Neural progenitor cell (in vitro differentiated cells): Measurements from ENCODE around the gene MMS22L.

Experiments used
- EZH2 ChIP-seq: fragments of 200-600 bp; sonication (generic); IDR thresholded peaks from 2 replicates; pipeline ENCODE4 v1.6.1; 2017; ENCODE audit warnings: antibody characterized with exemption, mild to moderate bottlenecking, moderate library complexity
- TF ChIP-seq, protein P1 (sequence below): fragments of 200-600 bp; sonication (generic); IDR thresholded peaks from 2 replicates; pipeline ENCODE4 v1.5.1; 2017; ENCODE audit warnings: antibody characterized with exemption, mild to moderate bottlenecking

DNA sequence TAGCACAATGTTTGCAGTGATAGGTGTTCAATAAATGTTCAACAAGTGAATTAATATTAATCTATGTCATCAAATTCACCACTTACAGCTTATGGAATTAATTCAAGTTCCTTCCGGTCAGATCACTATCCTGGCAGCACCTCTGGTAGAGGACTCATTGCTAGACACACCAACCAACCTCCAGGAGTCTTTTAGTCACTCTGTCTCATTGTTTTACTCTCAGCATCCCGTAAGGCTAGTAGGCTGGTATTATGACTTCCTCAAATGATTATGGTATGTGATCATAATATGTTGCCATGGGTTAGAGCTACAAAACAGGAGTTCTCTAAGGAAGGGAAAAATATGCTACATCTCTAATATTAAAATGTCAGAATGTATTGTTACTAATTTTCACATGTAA, 21.7 kb upstream of the MMS22L start:
- TF ChIP-seq, protein P1, sequence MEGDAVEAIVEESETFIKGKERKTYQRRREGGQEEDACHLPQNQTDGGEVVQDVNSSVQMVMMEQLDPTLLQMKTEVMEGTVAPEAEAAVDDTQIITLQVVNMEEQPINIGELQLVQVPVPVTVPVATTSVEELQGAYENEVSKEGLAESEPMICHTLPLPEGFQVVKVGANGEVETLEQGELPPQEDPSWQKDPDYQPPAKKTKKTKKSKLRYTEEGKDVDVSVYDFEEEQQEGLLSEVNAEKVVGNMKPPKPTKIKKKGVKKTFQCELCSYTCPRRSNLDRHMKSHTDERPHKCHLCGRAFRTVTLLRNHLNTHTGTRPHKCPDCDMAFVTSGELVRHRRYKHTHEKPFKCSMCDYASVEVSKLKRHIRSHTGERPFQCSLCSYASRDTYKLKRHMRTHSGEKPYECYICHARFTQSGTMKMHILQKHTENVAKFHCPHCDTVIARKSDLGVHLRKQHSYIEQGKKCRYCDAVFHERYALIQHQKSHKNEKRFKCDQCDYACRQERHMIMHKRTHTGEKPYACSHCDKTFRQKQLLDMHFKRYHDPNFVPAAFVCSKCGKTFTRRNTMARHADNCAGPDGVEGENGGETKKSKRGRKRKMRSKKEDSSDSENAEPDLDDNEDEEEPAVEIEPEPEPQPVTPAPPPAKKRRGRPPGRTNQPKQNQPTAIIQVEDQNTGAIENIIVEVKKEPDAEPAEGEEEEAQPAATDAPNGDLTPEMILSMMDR = no peak
- no peak for TF ChIP-seq EZH2
